SK-N-MC (cell line): ENCODE results near the gene AKT2.

Experiments used
- EZH2 ChIP-seq: fragments of 200-600 bp; sonication (generic); IDR thresholded peaks from one replicate; pipeline ENCODE4 v1.6.1; 2017; ENCODE audit warnings: antibody characterized with exemption
- FOXP2 ChIP-seq: optimal IDR thresholded peaks from 2 replicates; pipeline ENCODE3; 2011; ENCODE audit warnings: mild to moderate bottlenecking, moderate library complexity; ENCODE audit not compliant: insufficient read depth; ENCODE audit errors: extremely low read length, control extremely low read depth
- POLR2AphosphoS5 ChIP-seq: IDR thresholded peaks from 2 replicates; pipeline ENCODE4 v1.6.1; 2012; ENCODE audit warnings: mild to moderate bottlenecking, low read depth, low read length, borderline replicate concordance

DNA sequence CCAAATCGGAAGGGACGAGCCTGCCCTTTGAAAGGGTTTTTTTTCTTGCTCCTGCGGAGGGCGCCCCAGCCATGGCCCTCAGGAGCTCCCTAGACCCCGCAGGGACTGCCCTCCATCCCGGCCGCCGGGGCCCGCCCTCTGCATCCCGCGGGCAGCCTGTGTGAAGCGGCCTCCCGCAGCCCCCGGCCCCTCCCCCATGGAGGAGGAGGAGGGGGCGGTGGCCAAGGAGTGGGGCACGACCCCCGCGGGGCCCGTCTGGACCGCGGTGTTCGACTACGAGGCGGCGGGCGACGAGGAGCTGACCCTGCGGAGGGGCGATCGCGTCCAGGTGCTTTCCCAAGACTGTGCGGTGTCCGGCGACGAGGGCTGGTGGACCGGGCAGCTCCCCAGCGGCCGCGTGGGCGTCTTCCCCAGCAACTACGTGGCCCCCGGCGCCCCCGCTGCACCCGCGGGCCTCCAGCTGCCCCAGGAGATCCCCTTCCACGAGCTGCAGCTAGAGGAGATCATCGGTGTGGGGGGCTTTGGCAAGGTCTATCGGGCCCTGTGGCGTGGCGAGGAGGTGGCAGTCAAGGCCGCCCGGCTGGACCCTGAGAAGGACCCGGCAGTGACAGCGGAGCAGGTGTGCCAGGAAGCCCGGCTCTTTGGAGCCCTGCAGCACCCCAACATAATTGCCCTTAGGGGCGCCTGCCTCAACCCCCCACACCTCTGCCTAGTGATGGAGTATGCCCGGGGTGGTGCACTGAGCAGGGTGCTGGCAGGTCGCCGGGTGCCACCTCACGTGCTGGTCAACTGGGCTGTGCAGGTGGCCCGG, 93.1 kb downstream of the AKT2 start:
- TF ChIP-seq POLR2AphosphoS5, result no peak
- no peak for TF ChIP-seq EZH2
- TF ChIP-seq FOXP2, result no peak
